HEK293 (cell line): ENCODE results near the gene CBFA2T2.

Experiments
- CTCF ChIA-PET: fragments of 350-600 bp; formaldehyde crosslinking; extraction: SDS; loops from one replicate; lab custom pipeline; 2021; ENCODE audit warnings: antibody characterized with exemption; lab: Yijun Ruan, JAX
- POLR2A ChIA-PET: fragments of 300-600 bp; formaldehyde crosslinking; extraction: SDS; loops from one replicate; lab custom pipeline; 2020; ENCODE audit warnings: antibody characterized with exemption, inconsistent platforms; lab: Yijun Ruan, JAX
- H3K27ac ChIP-seq: fragments of 200-500 bp; sonication (Bioruptor generic); 2 replicates; pipeline ENCODE4 v1.5.1; 2014; ENCODE audit warnings: low read depth, low read length, control low read depth, inconsistent platforms; ENCODE audit errors: extremely low read depth
- H3K36me3 ChIP-seq, 2 experiments: fragments of 200-500 bp in 1 of 2; sonication (Bioruptor generic) in 1 of 2; 1 replicate in 1 of 2; 2 replicates in 1 of 2; pipeline ENCODE4 v1.5.1; 2014 to 2017; ENCODE audit warnings: inconsistent platforms in 2 of 2, low read length in 2 of 2; ENCODE audit not compliant: control insufficient read depth in 2 of 2, insufficient read depth in 1 of 2
- H3K4me1 ChIP-seq: fragments of 200-500 bp; sonication (Bioruptor generic); 2 replicates; pipeline ENCODE4 v1.5.1; 2014; ENCODE audit warnings: mild to moderate bottlenecking, low read length, inconsistent platforms; ENCODE audit not compliant: control insufficient read depth, insufficient read depth
- H3K4me3 ChIP-seq: 2 replicates; pipeline ENCODE4 v1.5.1; 2011; ENCODE audit warnings: low read depth, mild to moderate bottlenecking, control low read depth, low read length, moderate library complexity
- H3K9me3 ChIP-seq: fragments of 200-500 bp; sonication (Bioruptor generic); 2 replicates; pipeline ENCODE4 v1.5.1; 2014; ENCODE audit warnings: low read depth, low read length, inconsistent platforms; ENCODE audit not compliant: control insufficient read depth, insufficient read depth
- KLF10 ChIP-seq: fragments of 450-650 bp; IDR thresholded peaks from 2 replicates; pipeline ENCODE4 v1.5.1; 2018; ENCODE audit warnings: missing biosample characterization, mild to moderate bottlenecking, missing genetic modification characterization
- PRDM6 ChIP-seq: fragments of 450-650 bp; formaldehyde crosslinking; IDR thresholded peaks from 2 replicates; pipeline ENCODE4 v1.5.1; 2017; ENCODE audit warnings: missing biosample characterization, missing genetic modification characterization
- SP2 ChIP-seq: fragments of 450-650 bp; formaldehyde crosslinking; IDR thresholded peaks from 2 replicates; pipeline ENCODE4 v1.5.1; 2016; ENCODE audit warnings: missing biosample characterization, missing genetic modification characterization
- ZBTB17 ChIP-seq: fragments of 450-650 bp; formaldehyde crosslinking; IDR thresholded peaks from 2 replicates; pipeline ENCODE4 v1.5.1; 2016; ENCODE audit warnings: missing biosample characterization, missing genetic modification characterization
- ZBTB21 ChIP-seq: fragments of 450-650 bp; formaldehyde crosslinking; IDR thresholded peaks from 2 replicates; pipeline ENCODE4 v1.5.1; 2017; ENCODE audit warnings: missing biosample characterization, missing genetic modification characterization
- ZBTB8A ChIP-seq: fragments of 450-650 bp; formaldehyde crosslinking; IDR thresholded peaks from 2 replicates; pipeline ENCODE4 v1.5.1; 2016; ENCODE audit warnings: missing biosample characterization, missing genetic modification characterization
- ZEB2 ChIP-seq: fragments of 450-650 bp; formaldehyde crosslinking; IDR thresholded peaks from 2 replicates; pipeline ENCODE4 v1.5.1; 2016; ENCODE audit warnings: missing biosample characterization, missing genetic modification characterization
- ZFP69B ChIP-seq: fragments of 450-650 bp; formaldehyde crosslinking; IDR thresholded peaks from 2 replicates; pipeline ENCODE4 v1.5.1; 2016; ENCODE audit warnings: missing biosample characterization, missing genetic modification characterization
- ZNF24 ChIP-seq: fragments of 450-650 bp; formaldehyde crosslinking; IDR thresholded peaks from 2 replicates; pipeline ENCODE4 v1.5.1; 2016; ENCODE audit warnings: missing biosample characterization, missing genetic modification characterization
- ZNF274 ChIP-seq, 2 experiments: fragments of 200-500 bp in 1 of 2; fragments of 450-650 bp in 1 of 2; sonication (Bioruptor generic) in 1 of 2; formaldehyde crosslinking in 1 of 2; IDR thresholded peaks; 2 replicates each; pipeline versions ENCODE4 v1.5.1 to v1.6.1; 2014 to 2016; ENCODE audit warnings: borderline replicate concordance in 1 of 2, inconsistent platforms in 1 of 2, low read length in 1 of 2, missing biosample characterization in 1 of 2, missing genetic modification characterization in 1 of 2
- ZNF341 ChIP-seq: fragments of 450-650 bp; formaldehyde crosslinking; IDR thresholded peaks from 2 replicates; pipeline ENCODE4; 2016; ENCODE audit warnings: low read depth, missing biosample characterization, missing genetic modification characterization
- ZNF433 ChIP-seq: fragments of 450-650 bp; formaldehyde crosslinking; IDR thresholded peaks from 2 replicates; pipeline ENCODE4 v1.5.1; 2016; ENCODE audit warnings: missing biosample characterization, missing genetic modification characterization, low read depth
- ZNF488 ChIP-seq: fragments of 450-650 bp; formaldehyde crosslinking; IDR thresholded peaks from 2 replicates; pipeline ENCODE4 v1.5.1; 2016; ENCODE audit warnings: missing biosample characterization, missing genetic modification characterization
- ZNF558 ChIP-seq: fragments of 450-650 bp; formaldehyde crosslinking; IDR thresholded peaks from 2 replicates; pipeline ENCODE4 v1.5.1; 2016; ENCODE audit warnings: missing biosample characterization, missing genetic modification characterization
- ZNF600 ChIP-seq: fragments of 450-650 bp; formaldehyde crosslinking; IDR thresholded peaks from 2 replicates; pipeline ENCODE4 v1.5.1; 2016; ENCODE audit warnings: missing biosample characterization, missing genetic modification characterization
- ZNF747 ChIP-seq: fragments of 450-650 bp; formaldehyde crosslinking; IDR thresholded peaks from 2 replicates; pipeline ENCODE4 v1.5.1; 2016; ENCODE audit warnings: missing biosample characterization, missing genetic modification characterization
- ZNF777 ChIP-seq: fragments of 450-650 bp; formaldehyde crosslinking; IDR thresholded peaks from 2 replicates; pipeline ENCODE4 v1.5.1; 2017; ENCODE audit warnings: missing biosample characterization, missing genetic modification characterization, borderline replicate concordance
- TF ChIP-seq, protein P1 (sequence below): fragments of 450-650 bp; formaldehyde crosslinking; IDR thresholded peaks from 2 replicates; pipeline ENCODE4 v1.5.1; 2016; ENCODE audit warnings: missing biosample characterization, missing genetic modification characterization, low read depth
- TF ChIP-seq, protein P2 (sequence below): fragments of 450-650 bp; formaldehyde crosslinking; IDR thresholded peaks from 2 replicates; pipeline ENCODE4 v1.5.1; 2017; ENCODE audit warnings: missing biosample characterization, mild to moderate bottlenecking, missing genetic modification characterization, moderate library complexity
- TF ChIP-seq, protein P3 (sequence below): fragments of 450-650 bp; formaldehyde crosslinking; IDR thresholded peaks from 2 replicates; pipeline ENCODE4 v1.5.0; 2017; ENCODE audit warnings: missing biosample characterization, missing genetic modification characterization, borderline replicate concordance

Gene CBFA2T2

GRCh38 chr20:33664762-33665144 lies 174.9 kb downstream of the CBFA2T2 start (continued):
- TF ChIP-seq ZNF274 (IDR thresholded peaks at IDR 0.05; ENCODE audit: low read length): no peak
- no peak for TF ChIP-seq ZNF274 (tag by site-specific recombination; IDR thresholded peaks at IDR 0.05; ENCODE audit: borderline replicate concordance)
- no peak for TF ChIP-seq ZEB2 (tag by site-specific recombination)
- no peak for TF ChIP-seq ZNF433 (tag by site-specific recombination)
- TF ChIP-seq ZNF600 (tag by site-specific recombination): 0 out of 2 replicates have a peak, but pooled peaks have one; percentile 77
- no peak for TF ChIP-seq PRDM6 (tag by site-specific recombination)
- no peak for TF ChIP-seq ZNF558 (tag by site-specific recombination)
- TF ChIP-seq, protein P1, sequence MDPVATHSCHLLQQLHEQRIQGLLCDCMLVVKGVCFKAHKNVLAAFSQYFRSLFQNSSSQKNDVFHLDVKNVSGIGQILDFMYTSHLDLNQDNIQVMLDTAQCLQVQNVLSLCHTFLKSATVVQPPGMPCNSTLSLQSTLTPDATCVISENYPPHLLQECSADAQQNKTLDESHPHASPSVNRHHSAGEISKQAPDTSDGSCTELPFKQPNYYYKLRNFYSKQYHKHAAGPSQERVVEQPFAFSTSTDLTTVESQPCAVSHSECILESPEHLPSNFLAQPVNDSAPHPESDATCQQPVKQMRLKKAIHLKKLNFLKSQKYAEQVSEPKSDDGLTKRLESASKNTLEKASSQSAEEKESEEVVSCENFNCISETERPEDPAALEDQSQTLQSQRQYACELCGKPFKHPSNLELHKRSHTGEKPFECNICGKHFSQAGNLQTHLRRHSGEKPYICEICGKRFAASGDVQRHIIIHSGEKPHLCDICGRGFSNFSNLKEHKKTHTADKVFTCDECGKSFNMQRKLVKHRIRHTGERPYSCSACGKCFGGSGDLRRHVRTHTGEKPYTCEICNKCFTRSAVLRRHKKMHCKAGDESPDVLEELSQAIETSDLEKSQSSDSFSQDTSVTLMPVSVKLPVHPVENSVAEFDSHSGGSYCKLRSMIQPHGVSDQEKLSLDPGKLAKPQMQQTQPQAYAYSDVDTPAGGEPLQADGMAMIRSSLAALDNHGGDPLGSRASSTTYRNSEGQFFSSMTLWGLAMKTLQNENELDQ: no peak
- TF ChIP-seq, protein P2, sequence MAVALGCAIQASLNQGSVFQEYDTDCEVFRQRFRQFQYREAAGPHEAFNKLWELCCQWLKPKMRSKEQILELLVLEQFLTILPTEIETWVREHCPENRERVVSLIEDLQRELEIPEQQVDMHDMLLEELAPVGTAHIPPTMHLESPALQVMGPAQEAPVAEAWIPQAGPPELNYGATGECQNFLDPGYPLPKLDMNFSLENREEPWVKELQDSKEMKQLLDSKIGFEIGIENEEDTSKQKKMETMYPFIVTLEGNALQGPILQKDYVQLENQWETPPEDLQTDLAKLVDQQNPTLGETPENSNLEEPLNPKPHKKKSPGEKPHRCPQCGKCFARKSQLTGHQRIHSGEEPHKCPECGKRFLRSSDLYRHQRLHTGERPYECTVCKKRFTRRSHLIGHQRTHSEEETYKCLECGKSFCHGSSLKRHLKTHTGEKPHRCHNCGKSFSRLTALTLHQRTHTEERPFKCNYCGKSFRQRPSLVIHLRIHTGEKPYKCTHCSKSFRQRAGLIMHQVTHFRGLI (tag by site-specific recombination): no peak
- no peak for TF ChIP-seq ZBTB8A (tag by site-specific recombination)
- no peak for TF ChIP-seq ZBTB21 (tag by site-specific recombination)
- TF ChIP-seq ZNF24 (tag by site-specific recombination): no peak
- TF ChIP-seq ZNF488: no peak
- no peak for TF ChIP-seq ZNF747 (tag by site-specific recombination)
- no peak for TF ChIP-seq ZNF777 (tag by site-specific recombination)
- no peak for TF ChIP-seq KLF10
- TF ChIP-seq ZFP69B (tag by site-specific recombination): no peak

GRCh38 chr20:33666293-33667244 lies 176.7 kb downstream of the CBFA2T2 start, which contains the start of gene ACTL10:
Gene ACTL10, plus strand, starts transcription at chr20:33666943. Its CDS starts 555 bp downstream, at chr20:33667498.
- no peaks in the 10 kb centered on the region for H3K4me1 ChIP-seq
- TF ChIP-seq ZBTB17 (tag by site-specific recombination) (peak; percentile 71), ZNF600 (tag by site-specific recombination) (peak; percentile 53), ZNF341 (peak; percentile 52), SP2 (tag by site-specific recombination) (peak; percentile 84)
- TF ChIP-seq, protein P3, sequence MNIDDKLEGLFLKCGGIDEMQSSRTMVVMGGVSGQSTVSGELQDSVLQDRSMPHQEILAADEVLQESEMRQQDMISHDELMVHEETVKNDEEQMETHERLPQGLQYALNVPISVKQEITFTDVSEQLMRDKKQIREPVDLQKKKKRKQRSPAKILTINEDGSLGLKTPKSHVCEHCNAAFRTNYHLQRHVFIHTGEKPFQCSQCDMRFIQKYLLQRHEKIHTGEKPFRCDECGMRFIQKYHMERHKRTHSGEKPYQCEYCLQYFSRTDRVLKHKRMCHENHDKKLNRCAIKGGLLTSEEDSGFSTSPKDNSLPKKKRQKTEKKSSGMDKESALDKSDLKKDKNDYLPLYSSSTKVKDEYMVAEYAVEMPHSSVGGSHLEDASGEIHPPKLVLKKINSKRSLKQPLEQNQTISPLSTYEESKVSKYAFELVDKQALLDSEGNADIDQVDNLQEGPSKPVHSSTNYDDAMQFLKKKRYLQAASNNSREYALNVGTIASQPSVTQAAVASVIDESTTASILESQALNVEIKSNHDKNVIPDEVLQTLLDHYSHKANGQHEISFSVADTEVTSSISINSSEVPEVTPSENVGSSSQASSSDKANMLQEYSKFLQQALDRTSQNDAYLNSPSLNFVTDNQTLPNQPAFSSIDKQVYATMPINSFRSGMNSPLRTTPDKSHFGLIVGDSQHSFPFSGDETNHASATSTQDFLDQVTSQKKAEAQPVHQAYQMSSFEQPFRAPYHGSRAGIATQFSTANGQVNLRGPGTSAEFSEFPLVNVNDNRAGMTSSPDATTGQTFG (tag by site-specific recombination): no peak
- CTCF ChIA-PET: interaction anchor here (0.6 to 1.5 kb wide), 10 partner anchors 11 to 764 kb away, joined by 3 to 5 read pairs (median 3); partner anchors contain the start of gene ZNF341
- no peak within 1 kb of the TSS; the same call in 1 of the 2 replicates for H3K27ac ChIP-seq
- H3K4me3 ChIP-seq: peak within 1 kb of the TSS; percentile 6
- POLR2A ChIA-PET: interaction anchor here (0.8 to 1.8 kb wide), 9 partner anchors 8 to 265 kb away, joined by 3 to 5 read pairs (median 3); partner anchors contain the start of genes CDK5RAP1, E2F1 and ZNF341
- peaks cover 0 to 45% of the 10 kb centered on the region in 2 experiments; a peak in 1 of 3 replicates for H3K36me3 ChIP-seq
- no peaks in the 10 kb centered on the region for H3K9me3 ChIP-seq
